Activated CD4-positive, alpha-beta T cell treated with anti-CD3 and anti-CD28 coated beads for 36 hours (primary cell): ENCODE results near the gene ARFGAP2. TPM values are rescaled to one million over a fixed set of nuclear protein-coding genes. Genes with fewer than 3 reads are reported as not detected.
"Not testable (repeated sequence)": the region's sequence is repeated elsewhere in the genome, so short reads cannot be mapped to it uniquely, and the experiment has no call there.

Experiments used
- ATAC-seq: fragments of 200-7000 bp; cut with Tn5 transposase; one replicate; pipeline ENCODE4 v1.10.0; 2021; ENCODE audit warnings: mild to moderate bottlenecking, moderate library complexity
- CTCF ChIA-PET: fragments of 350-600 bp; sonication (Branson Sonifier 250); formaldehyde crosslinking; loops from one replicate; lab custom pipeline; 2021; ENCODE audit warnings: antibody characterized with exemption; lab: Charles Lee
- POLR2A ChIA-PET: fragments of 350-600 bp; sonication (Branson Sonifier 250); formaldehyde crosslinking; loops from one replicate; lab custom pipeline; 2021; ENCODE audit warnings: antibody characterized with exemption, inconsistent platforms; lab: Charles Lee
- DNase-seq: peaks from one replicate; pipeline ENCODE4 v3.0.0-alpha.2; 2020
- H3K27ac Mint-ChIP-seq: one replicate; pipeline ENCODE4 v1.8.0; 2021; ENCODE audit warnings: mixed read lengths
- H3K27me3 Mint-ChIP-seq: one replicate; pipeline ENCODE4 v1.8.0; 2021; ENCODE audit warnings: mixed read lengths
- H3K36me3 Mint-ChIP-seq: one replicate; pipeline ENCODE4 v1.8.0; 2021; ENCODE audit warnings: low read depth, mixed read lengths
- H3K4me1 Mint-ChIP-seq: one replicate; pipeline ENCODE4 v1.8.0; 2021; ENCODE audit warnings: mixed read lengths
- H3K4me3 Mint-ChIP-seq: one replicate; pipeline ENCODE4 v1.8.0; 2021; ENCODE audit warnings: mild to moderate bottlenecking, moderate library complexity, mixed read lengths
- H3K9me3 Mint-ChIP-seq: one replicate; pipeline ENCODE4 v1.8.0; 2021; ENCODE audit warnings: low read depth, mixed read lengths
- intact Hi-C, 2 experiments: fragments of 100-400 bp; cut with DNase I in 1 of 2; cut with micrococcal nuclease in 1 of 2; formaldehyde crosslinking; loops; one replicate each; pipeline versions ENCODE4 v1.14.2 to v1.15.1; 2022 to 2024; cut with DNase I, micrococcal nuclease
- microRNA-seq: library from miRNA; unstranded; fragments of <30 nt; microRNA quantifications from one replicate; pipeline ENCODE4 v1.2.0, GENCODE V29; 2021; ENCODE audit warnings: borderline replicate concordance
- total RNA-seq, 2 experiments: library from RNA; stranded (reverse); gene quantifications; one replicate each; pipeline ENCODE4 v1.2.3, GENCODE V29; 2021

ARFGAP2 gene
- total RNA-seq, 2 experiments from 2014 or later: 74.9 to 76.5 TPM

DNA sequence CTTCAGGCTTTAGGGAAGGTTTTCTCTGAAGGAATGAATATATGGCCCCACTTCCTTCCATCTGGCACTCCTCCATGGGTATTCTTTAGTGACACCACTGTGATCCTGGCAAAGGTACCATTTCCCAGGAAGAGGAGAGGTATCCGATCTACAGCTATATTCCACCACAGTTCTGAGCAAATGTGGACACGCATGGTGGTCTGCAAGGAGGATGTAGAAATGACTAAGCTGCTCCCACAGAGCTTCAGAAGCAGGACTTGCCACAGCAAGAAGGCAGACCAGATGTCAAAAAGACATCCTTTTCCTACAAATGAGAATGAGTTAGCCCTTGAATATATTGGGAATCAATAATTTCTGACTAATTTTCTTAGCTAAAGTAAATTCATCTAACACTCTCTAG, 45.5 kb downstream of the ARFGAP2 start:
- POLR2A ChIA-PET: no interaction called here
- no peaks in the 10 kb centered on the region for H3K4me1 Mint-ChIP-seq
- H3K36me3 Mint-ChIP-seq: no peaks in the 10 kb centered on the region
- intact Hi-C loops: no loop called here
- no peaks in the 10 kb centered on the region for H3K27me3 Mint-ChIP-seq
- CTCF ChIA-PET: interaction anchor here (0.6 to 1.4 kb wide), 6 partner anchors 13 to 1510 kb away, joined by 3 to 4 read pairs (median 4); partner anchors contain the start of gene CSTPP1
- H3K9me3 Mint-ChIP-seq: no peaks in the 10 kb centered on the region
- no peak overlapping the region for H3K27ac Mint-ChIP-seq
- ATAC-seq: no peak
- no peak for DNase-seq
- H3K4me3 Mint-ChIP-seq: no peak overlapping the region

DNA sequence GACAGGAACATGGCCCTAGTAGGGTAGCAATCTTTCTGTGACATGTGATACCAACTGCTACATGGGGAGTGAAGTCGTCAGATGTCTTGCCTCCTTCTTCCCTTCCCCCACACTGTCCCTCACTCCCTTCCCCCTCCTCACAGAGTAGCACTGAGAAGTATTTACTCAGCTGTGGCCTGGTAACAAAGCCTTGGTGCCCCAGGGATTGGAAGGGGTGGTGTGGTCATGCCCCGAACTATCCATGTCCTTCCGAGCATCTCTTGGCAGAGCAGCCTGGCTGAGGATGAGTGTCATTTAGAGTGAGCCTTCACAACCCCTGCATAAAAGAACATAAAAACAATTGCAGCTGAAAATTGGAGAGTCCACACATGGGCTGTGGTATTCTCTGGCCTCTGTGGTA, 46.1 kb downstream of the ARFGAP2 start:
- no peak for ATAC-seq
- ChIA-PET CTCF (interaction anchor here (0.7 to 1.4 kb wide), 4 partner anchors 12 to 216 kb away, joined by 3 to 4 read pairs (median 4); no protein-coding TSS in a partner anchor), POLR2A (no interaction called here)
- intact Hi-C loops: no loop called here
- Mint-ChIP-seq H3K36me3 (no peaks in the 10 kb centered on the region), H3K27me3 (no peaks in the 10 kb centered on the region), H3K4me1 (no peaks in the 10 kb centered on the region), H3K27ac (no peak overlapping the region), H3K4me3 (no peak overlapping the region), H3K9me3 (no peaks in the 10 kb centered on the region)
- no peak for DNase-seq

DNA sequence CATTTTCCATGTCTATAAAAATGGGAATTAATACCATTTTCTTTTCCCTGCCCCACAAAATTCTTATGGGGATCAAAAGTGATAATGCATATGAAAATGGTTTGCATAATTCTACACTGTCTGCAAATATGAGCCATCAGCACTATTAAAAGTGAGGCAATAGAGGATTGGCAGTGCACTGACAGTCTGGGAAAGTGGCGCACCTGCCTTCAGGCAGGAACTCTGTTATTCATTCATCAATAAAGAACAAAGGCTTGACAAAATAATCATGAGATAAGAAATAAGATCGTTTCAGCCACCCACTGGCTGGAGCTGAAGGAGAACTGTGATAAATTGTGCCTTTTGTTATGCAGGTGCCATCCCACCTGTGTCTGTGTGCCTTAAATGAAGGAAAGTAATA, 49.5 kb downstream of the ARFGAP2 start:
- ChIA-PET POLR2A (no interaction called here), CTCF (interaction anchor here (0.5 to 0.7 kb wide), 2 partner anchors 15 to 22 kb away, joined by 3 read pairs; no protein-coding TSS in a partner anchor)
- ATAC-seq: no peak
- Mint-ChIP-seq H3K36me3 (no peaks in the 10 kb centered on the region), H3K4me3 (no peak overlapping the region), H3K4me1 (no peaks in the 10 kb centered on the region), H3K27ac (no peak overlapping the region), H3K9me3 (no peaks in the 10 kb centered on the region), H3K27me3 (no peaks in the 10 kb centered on the region)
- no peak for DNase-seq
- intact Hi-C loops: no loop called here

DNA sequence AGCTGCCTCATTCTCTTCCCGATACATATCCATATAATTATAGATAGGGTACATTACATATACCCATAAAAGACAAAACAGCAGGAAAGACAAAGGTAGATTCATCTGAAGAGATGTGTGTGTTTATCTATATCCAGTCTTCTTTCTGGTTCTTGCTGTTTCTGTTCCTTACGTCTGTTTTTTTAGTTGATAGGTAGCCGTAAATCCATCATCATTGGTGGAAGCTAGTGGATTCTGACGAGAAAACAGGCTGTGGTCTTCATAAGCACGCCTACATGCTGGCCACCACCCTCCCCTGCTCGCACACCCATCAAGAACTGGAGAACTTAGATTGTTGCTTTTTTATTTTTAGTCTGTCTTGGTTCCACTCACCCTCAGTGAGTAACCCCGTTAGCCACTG, 51.6 kb downstream of the ARFGAP2 start:
- intact Hi-C loops: no loop called here
- ATAC-seq (no peak), DNase-seq (no peak)
- POLR2A ChIA-PET: no interaction called here
- Mint-ChIP-seq H3K4me3 (no peak overlapping the region), H3K36me3 (no peaks in the 10 kb centered on the region), H3K27me3 (no peaks in the 10 kb centered on the region), H3K27ac (no peak overlapping the region), H3K9me3 (no peaks in the 10 kb centered on the region), H3K4me1 (no peaks in the 10 kb centered on the region)
- CTCF ChIA-PET: interaction anchor here (0.6 kb wide), 1 partner anchor 273 kb away, joined by 3 read pairs; no protein-coding TSS in a partner anchor

DNA sequence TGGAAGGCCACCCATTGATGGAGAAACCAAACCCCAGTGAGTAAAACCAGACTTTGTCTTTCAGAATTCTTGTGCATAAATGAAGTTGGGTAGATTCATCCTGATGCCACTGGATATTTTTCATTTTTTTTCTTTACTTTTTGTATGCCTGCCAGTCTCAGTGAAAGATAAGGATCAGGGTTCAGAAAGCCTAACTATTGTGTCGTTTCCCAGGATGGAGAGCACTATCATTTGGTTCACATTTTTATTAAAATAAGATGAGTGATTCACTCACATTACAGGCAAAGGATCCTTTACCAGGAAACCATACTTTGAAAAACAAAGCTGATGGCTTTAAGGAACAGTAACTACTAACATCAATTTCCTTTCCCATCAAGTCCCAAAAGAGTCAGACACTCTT, 52.0 kb downstream of the ARFGAP2 start:
- ChIA-PET CTCF (interaction anchor here (0.6 kb wide), 1 partner anchor 272 kb away, joined by 3 read pairs; no protein-coding TSS in a partner anchor), POLR2A (no interaction called here)
- ATAC-seq (no peak), DNase-seq (no peak)
- Mint-ChIP-seq H3K36me3 (no peaks in the 10 kb centered on the region), H3K4me3 (no peak overlapping the region), H3K27me3 (no peaks in the 10 kb centered on the region), H3K9me3 (no peaks in the 10 kb centered on the region), H3K27ac (no peak overlapping the region), H3K4me1 (no peaks in the 10 kb centered on the region)
- intact Hi-C loops: no loop called here

DNA sequence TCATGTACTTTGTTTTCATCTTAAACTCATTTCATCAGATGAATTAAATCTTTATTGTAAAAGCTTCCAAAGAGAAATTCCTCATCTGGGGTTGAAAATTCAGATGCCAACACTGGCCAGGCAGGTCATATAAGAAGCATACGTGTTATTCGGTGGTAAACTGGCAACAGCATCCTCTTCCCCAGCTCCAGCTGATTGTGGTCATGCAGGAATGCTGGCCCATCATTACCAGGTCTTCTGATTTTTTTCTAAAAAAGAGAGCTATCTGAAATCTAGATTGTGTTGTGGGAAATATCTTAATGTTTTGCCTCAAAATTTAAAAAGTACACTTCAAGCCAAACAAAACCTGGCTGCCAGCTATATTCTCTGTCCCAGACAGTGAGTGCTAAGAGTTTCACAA, 53.6 kb downstream of the ARFGAP2 start:
- Mint-ChIP-seq H3K27ac (no peak overlapping the region), H3K9me3 (no peaks in the 10 kb centered on the region), H3K4me3 (no peak overlapping the region), H3K4me1 (no peaks in the 10 kb centered on the region), H3K27me3 (no peaks in the 10 kb centered on the region), H3K36me3 (peaks cover 2% of the 10 kb centered on the region)
- no peak for ATAC-seq
- CTCF ChIA-PET: interaction anchor here (0.5 kb wide), 1 partner anchor 267 kb away, joined by 3 read pairs; no protein-coding TSS in a partner anchor
- intact Hi-C loops: no loop called here
- no peak for DNase-seq
- POLR2A ChIA-PET: no interaction called here

DNA sequence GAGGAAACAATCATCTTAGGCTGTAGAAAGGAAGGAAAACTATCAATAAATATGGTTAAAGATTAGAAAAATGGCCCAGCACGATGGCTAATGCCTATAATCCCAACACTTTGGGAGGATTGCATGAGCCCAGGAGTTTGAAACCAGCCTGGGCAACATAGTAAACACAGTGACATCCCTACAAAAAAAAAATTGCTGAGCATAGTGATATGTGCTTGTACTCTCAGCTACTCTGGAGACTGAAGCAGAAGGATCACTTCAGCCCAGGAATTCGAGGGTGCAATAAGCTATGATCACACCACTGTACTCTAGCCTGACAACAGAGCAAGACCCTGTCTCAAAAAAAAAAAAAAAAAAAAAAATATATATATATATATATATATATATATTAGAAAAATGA, 54.9 kb downstream of the ARFGAP2 start:
- H3K27ac Mint-ChIP-seq: no peak overlapping the region
- no peak for DNase-seq
- no peaks in the 10 kb centered on the region for H3K9me3 Mint-ChIP-seq
- H3K4me3 Mint-ChIP-seq: no peak overlapping the region
- peaks cover 3% of the 10 kb centered on the region for H3K36me3 Mint-ChIP-seq
- H3K27me3 Mint-ChIP-seq: no peaks in the 10 kb centered on the region
- H3K4me1 Mint-ChIP-seq: no peaks in the 10 kb centered on the region
- intact Hi-C loops: no loop called here
- no peak for ATAC-seq
- ChIA-PET POLR2A (no interaction called here), CTCF (interaction anchor here (0.8 kb wide), 1 partner anchor 239 kb away, joined by 3 read pairs; no protein-coding TSS in a partner anchor)

DNA sequence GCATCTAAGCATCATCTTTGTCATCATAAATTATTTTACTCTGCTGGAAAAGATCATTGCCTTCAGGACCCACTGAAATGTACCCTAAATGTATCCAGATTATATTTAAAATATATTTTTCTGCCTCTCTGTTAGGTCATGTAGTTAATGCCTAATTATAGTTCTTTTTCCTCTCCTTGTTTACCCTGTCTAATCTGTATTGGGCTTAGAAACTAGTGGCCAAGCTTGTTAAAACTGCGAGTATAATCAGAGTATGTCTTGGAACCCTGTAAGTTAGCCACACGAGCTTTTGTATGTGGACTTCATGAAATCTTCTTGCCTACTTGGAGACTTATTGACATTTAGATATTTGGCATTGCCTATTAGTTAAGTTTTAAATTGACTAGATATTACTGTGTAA, 55.6 kb downstream of the ARFGAP2 start:
- DNase-seq: no peak
- intact Hi-C loops: no loop called here
- peaks cover 3% of the 10 kb centered on the region for H3K36me3 Mint-ChIP-seq
- ChIA-PET POLR2A (no interaction called here), CTCF (interaction anchor here (0.8 kb wide), 1 partner anchor 238 kb away, joined by 3 read pairs; no protein-coding TSS in a partner anchor)
- ATAC-seq: no peak
- H3K27me3 Mint-ChIP-seq: no peaks in the 10 kb centered on the region
- no peak overlapping the region for H3K27ac Mint-ChIP-seq
- no peaks in the 10 kb centered on the region for H3K4me1 Mint-ChIP-seq
- H3K4me3 Mint-ChIP-seq: no peak overlapping the region
- no peaks in the 10 kb centered on the region for H3K9me3 Mint-ChIP-seq

DNA sequence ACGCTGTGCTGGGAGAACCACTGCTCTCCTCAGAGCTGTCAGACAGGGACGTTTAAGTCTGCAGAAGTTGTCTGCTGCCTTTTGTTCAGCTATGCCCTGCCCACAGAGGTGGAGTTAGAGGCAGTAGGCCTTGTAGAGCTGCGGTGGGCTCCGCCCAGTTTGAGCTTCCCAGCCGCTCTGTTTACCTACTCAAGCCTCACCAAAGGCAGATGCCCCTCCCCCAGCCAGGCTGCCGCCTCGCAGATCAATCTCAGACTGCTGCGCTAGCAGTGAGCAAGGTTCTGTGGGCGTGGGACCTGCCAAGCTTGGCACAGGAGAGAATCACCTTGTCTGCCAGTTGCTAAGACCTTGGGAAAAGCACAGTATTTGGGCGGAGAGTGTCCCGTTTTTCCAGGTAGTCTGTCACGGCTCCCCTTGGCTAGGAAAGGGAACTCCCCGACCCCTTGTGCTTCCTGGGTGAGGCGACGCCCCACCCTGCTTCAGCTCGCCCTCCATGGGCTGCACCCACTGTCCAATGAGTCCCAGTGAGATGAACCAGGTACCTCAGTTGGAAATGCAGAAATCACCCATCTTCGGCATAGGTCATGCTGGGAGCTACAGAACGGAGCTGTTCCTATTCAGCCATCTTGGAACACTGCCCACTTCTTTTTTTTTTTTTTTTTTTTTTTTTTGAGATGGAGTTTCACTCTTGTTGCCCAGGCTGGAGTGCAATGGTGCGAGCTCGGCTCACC, 57.6 kb downstream of the ARFGAP2 start:
- H3K27me3 Mint-ChIP-seq, intact Hi-C loops, H3K4me3 Mint-ChIP-seq, H3K9me3 Mint-ChIP-seq, H3K4me1 Mint-ChIP-seq, H3K27ac Mint-ChIP-seq, H3K36me3 Mint-ChIP-seq, ATAC-seq: not testable (repeated sequence)
- POLR2A ChIA-PET: interaction anchor here (0.6 kb wide), 1 partner anchor 127 kb away, joined by 3 read pairs; no protein-coding TSS in a partner anchor
- DNase-seq: peak; percentile 72
- CTCF ChIA-PET: interaction anchor here (1.0 to 2.3 kb wide), 2 partner anchors 12 to 44 kb away, joined by 3 to 6 read pairs; no protein-coding TSS in a partner anchor

Small RNA genes lying within 50 kb of the gene (microRNA-seq; reads per million reads assigned to microRNA genes)
- gene MIR6745: not detected

Other genes starting within 250 kb of the ARFGAP2 start
- gene CSTPP1, start 240.1 kb downstream of the ARFGAP2 start, total RNA-seq: 10 to 100 TPM; 17.9 to 18.6 TPM
- gene PACSIN3, start 9.6 kb upstream of the ARFGAP2 start, total RNA-seq: 1 to 10 TPM; 4.1 to 5.9 TPM
- 100 to 1,000 TPM; 159 to 178 TPM for gene DDB2, start 38.1 kb upstream of the ARFGAP2 start, total RNA-seq
- 10 to 100 TPM; 10.2 to 11.2 TPM for gene ACP2, start 71.9 kb upstream of the ARFGAP2 start, total RNA-seq
- 10 to 100 TPM in 1 of 2 experiments, 1 to 10 TPM in 1; 9.5 to 13.3 TPM for gene NR1H3, start 81.1 kb upstream of the ARFGAP2 start, total RNA-seq
- gene MADD, start 93.3 kb upstream of the ARFGAP2 start, total RNA-seq: 10 to 100 TPM; 54.4 to 67.3 TPM
- not detected for gene MYBPC3, start 175.8 kb upstream of the ARFGAP2 start, total RNA-seq
- under 1 TPM; 0.11 to 0.30 TPM for gene SPI1, start 201.7 kb upstream of the ARFGAP2 start, total RNA-seq
- 10 to 100 TPM in 1 of 2 experiments, 1 to 10 TPM in 1; 8.6 to 10.7 TPM for gene SLC39A13, start 231.7 kb upstream of the ARFGAP2 start, total RNA-seq
- gene PSMC3, start 249.6 kb upstream of the ARFGAP2 start, total RNA-seq: 100 to 1,000 TPM; 147 to 167 TPM